ENCODE results near the gene CMSS1.
A peak's percentile ranks its signal among the peaks of the same experiment; 100 is the strongest.

CMSS1 gene

DNA sequence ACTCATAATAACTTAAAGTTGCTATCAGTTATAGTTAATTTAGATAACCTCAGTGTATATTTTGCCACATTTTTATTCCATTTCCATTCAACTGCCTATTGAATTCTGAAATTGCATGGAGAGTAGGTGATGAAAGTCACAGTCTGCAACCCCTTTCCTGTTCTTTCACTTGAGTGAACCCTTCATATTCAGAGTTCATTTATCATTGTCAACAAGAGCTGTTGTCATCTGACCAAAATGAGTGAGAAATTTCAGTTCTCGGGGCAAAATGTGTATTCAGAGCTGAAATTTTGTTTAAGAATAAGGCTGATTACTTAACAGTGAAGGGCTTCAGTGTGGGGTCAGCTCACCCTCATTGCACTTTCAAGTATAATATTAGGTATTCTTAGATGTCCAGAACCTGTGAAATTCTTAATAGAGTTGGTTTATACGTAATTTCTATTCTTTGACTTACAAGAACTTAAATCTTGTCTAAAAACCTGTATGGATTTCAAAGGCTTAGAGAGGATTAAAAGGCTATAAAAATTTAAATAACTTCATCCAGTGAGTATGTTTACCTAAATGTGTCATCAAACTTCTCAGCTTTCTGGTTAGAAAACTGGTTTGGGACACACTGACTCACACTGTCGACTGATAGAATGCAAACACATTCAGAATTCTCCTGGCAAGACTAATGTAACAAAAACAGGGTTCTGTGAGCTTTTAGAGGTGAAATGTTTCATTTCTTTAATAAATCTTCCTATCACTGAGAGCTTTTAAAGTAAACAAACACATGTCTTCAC is 92.2 kb downstream of the CMSS1 start:
- no peak for DNase-seq

DNA sequence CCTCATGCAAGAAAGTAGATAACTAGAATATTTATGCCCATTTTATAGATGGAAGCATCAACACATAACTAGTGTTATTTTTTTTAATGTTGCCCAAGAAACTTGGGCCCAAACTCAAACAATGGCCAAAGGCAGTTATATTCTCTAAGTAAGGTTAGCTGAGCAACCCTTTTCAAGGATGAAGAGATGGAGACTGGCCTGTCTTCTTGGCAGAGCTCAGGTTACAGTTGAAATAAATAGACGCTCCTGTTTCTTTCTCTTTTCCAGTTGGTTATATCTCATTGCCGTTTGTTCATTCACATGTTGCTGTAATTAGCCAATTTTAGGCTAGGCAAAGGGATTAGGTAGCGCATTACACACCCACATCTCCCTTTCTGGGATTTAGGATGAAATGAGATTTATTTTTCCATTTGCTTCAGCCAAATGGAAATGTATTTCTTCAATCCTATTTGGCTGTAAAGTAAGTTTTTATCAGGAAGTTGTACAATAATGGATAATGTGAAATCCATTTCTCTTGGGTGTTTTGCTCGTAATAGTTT is 93.2 kb downstream of the CMSS1 start:
- DNase-seq, result peak; percentile 26

GRCh38 chr3:99911433-99911832 is 93.8 kb downstream of the CMSS1 start:
- peak; percentile 50 for DNase-seq

- no peak for DNase-seq
Measured at GRCh38 chr3:99915906-99916432, 98.3 kb downstream of the CMSS1 start.

- no peak for DNase-seq
Measured at GRCh38 chr3:99918715-99919114, 101.1 kb downstream of the CMSS1 start.

DNA sequence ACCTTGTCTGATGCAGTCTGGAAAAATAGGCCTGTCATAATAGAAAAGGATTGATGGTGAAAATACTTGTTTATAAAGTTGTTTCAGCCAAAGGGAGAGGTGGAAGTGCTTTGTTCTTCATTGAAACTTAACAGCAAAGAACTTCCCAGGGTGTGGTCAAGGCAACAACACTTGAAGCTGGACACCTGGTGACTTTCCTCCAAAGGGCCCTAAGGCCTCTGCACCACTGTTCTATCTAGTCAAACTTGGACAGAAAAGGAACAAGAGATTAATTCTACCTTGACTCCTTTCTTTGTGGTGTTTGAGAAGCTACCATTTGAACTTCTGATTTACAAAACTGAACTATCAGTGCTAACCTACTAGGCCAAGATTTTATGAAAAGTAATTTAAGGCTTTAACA is 102.0 kb downstream of the CMSS1 start:
- no peak for DNase-seq

DNA sequence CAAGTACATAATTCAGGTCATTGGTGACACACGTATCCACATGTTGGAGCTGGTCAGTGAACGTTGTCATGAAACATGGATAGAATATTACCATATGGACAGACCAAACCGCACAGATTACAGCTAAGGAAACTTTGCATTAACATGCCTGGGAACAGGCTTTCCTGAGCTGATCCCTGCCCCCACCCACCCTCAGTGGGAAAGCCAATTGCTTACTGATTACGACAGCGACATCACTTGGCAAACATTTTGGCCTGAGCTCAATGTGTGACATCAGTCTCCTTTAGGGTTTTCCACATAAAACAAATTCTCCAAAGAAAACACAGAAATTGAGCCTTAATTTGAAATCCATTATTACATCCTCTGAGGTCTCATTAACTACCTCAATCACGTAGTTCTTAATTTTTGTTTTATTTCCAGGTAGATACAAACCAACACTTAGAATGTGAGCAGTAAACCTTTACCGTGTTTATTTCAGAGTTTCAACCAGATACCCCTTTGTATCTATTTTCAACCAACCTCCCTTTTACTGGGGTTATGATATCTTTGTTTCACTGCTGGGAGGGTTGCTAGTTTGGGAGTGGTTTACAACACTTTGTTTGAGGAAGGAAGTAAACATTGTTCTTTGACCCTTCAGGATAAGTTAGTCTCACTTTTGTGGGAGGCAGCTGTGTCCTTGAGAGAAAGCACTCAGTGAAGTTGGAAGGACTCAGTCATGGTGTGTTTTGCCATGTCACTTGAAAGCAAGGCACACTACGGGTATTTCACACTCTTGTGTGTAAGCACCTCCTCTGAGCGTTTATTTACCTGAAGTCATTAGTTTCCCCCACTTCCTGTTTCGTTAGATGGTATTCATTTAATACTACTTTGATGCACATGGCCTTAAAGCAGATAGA is 103.1 kb downstream of the CMSS1 start:
- no peak for DNase-seq

GRCh38 chr3:99921377-99921695 is 103.7 kb downstream of the CMSS1 start:
- DNase-seq, result no peak

- no peak for DNase-seq
Measured at GRCh38 chr3:99921986-99922385, 104.3 kb downstream of the CMSS1 start.

- no peak for DNase-seq
Measured at GRCh38 chr3:99923873-99924272, 106.2 kb downstream of the CMSS1 start.

DNA sequence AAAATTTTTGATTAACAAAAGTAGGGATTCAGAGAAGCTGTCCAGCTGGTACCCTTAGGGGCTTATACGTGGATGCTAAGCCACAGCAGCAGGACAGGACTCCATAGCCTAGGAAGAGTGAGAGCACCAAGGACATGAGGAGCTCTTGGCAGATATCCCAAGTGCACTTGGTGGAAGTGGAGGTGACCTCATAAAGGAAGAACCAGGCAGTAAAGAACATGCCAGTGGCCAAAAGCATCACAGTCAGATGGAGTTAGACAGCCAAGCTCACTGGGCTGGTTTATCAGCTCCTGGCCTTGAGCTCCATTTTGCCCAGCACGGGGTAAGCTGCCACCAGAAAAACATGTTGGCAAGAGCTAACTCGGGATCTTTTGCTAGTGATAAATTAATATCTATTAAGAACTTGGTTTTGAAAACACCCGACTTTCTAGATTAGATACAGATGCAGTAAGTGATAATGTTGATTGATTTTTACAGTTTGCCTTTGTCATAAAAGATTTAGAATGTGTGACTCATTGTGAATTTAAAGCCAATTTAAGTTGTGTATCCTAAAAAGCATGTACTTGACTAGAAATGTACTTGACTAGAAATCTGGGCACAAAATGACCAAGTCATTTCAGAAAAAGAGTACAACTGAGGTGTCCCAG is 108.0 kb downstream of the CMSS1 start:
- no peak for DNase-seq

- no peak for DNase-seq
Measured at GRCh38 chr3:99927671-99928457, 110.2 kb downstream of the CMSS1 start.

- DNase-seq, result no peak
Measured at GRCh38 chr3:99928771-99929744, 111.4 kb downstream of the CMSS1 start.

- no peak for DNase-seq
Measured at GRCh38 chr3:99929745-99930139, 112.1 kb downstream of the CMSS1 start.

DNA sequence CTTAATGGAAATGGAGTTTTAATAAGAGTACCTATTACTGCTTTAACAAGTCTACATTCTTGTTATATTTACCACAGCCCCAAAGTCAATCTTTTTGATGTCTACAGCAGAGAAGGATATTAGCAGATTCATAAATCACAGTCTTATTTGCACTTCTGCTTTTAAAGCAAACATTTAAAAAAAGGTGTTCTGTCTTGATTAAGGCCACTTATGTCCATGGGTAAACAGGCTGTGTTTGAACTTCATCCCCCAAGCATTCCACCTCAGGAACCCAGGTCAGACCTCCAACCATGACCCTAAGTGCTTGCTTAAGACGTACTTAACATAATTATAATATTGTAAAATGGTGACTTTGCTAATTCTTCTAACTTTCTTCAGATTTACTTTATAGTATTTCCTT is 113.4 kb downstream of the CMSS1 start:
- DNase-seq, result no peak

- DNase-seq, result no peak
Measured at GRCh38 chr3:99933971-99934750, 116.5 kb downstream of the CMSS1 start.

- peak; percentile 56 for DNase-seq
Measured at GRCh38 chr3:99934975-99935797, 117.5 kb downstream of the CMSS1 start.

DNA sequence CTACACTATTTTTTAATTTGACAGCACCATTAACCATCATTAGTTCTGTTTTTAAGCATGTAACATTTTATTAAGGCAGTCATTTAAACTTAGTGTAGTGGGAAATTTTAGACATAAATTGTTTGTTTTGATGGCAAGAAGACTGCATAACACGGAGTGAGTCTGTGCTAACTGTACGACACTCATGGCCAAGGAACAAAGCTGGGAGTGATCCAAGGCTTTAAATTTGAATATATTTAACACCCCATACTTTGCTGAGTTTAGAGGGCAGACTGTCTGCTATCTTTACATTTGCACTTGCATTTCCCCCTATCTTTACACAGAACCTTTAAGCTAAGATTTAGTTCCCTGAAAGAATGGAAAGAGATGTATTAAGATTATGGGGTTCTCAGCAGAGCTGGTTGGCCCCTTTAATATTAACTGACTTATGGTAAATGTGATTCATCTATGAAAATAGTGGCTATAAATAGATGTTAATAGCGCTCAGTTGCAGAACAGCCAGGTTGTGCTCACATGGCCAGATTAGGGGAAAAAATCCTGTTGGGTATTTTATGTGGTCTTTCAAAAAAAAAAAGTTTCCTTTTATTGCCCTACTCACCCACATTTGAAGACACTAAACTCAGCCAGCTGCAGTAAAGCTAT is 120.7 kb downstream of the CMSS1 start:
- no peak for DNase-seq

DNA sequence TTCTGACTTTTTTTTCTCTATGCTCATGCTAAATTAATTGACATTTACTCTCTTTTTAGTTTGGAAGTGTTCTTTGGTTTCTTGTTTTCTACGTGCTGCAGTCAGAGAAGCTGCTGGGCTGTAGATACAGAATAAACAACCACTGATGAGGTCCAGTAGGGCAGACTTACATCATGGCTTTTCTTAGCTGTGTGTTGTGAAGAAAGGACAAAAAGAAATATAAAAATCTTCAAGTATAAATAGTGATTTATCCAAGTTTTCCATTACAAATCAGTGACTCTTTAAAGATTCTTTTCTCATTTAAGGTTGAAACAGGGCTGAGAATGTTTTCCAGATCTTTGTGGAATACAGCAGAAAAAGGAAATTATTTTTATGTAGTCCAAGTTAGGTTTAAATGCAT is 122.2 kb downstream of the CMSS1 start:
- no peak for DNase-seq
